IMR-90 (cell line): ENCODE measurements around the gene AKAP9. TPM values are rescaled to one million over a fixed set of nuclear protein-coding genes. Genes with fewer than 3 reads are reported as not detected.

ENCODE experiments used
- ATAC-seq: fragments of 200-7000 bp; cut with Tn5 transposase; 2 replicates; pipeline ENCODE4 v1.9.1; 2020; ENCODE audit warnings: low read depth, mild to moderate bottlenecking, moderate library complexity
- BruUV-seq: library from RNA; stranded (reverse); fragments of 400-500 nt; replicated peaks from 2 replicates; lab custom pipeline; 2021; lab: Mats Ljungman, UMichigan
- CTCF ChIA-PET: fragments of 300-600 bp; formaldehyde crosslinking; extraction: SDS; loops from one replicate; lab custom pipeline; 2021; ENCODE audit warnings: antibody characterized with exemption; lab: Yijun Ruan, JAX
- POLR2A ChIA-PET: fragments of 300-600 bp; sonication (Branson Sonifier 250); formaldehyde crosslinking; loops from one replicate; lab custom pipeline; 2022; ENCODE audit warnings: antibody characterized with exemption; ENCODE audit not compliant: unreplicated experiment; lab: Charles Lee
- DNase-seq: peaks from one replicate; pipeline ENCODE4 v3.0.0; 2013
- H2AFZ ChIP-seq: replicated peaks from 2 replicates; pipeline ENCODE3; 2013; ENCODE audit warnings: low read length, mild to moderate bottlenecking; ENCODE audit not compliant: poor library complexity
- H2AK5ac ChIP-seq: 2 replicates; pipeline ENCODE4 v1.6.1; 2013; ENCODE audit warnings: low read depth, low read length, inconsistent platforms
- H2AK9ac ChIP-seq: replicated peaks from 2 replicates; pipeline ENCODE3; 2013; ENCODE audit warnings: mild to moderate bottlenecking, low read depth, low read length, moderate library complexity; ENCODE audit not compliant: poor library complexity
- H2BK120ac ChIP-seq: 2 replicates; pipeline ENCODE4 v1.6.1; 2013; ENCODE audit warnings: low read depth, low read length, inconsistent platforms
- H2BK15ac ChIP-seq: 3 replicates; pipeline ENCODE4 v1.6.1; 2013; ENCODE audit warnings: low read depth, low read length, inconsistent platforms
- H2BK20ac ChIP-seq: 2 replicates; pipeline ENCODE4 v1.6.1; 2013; ENCODE audit warnings: low read depth, mild to moderate bottlenecking, inconsistent platforms, low read length, moderate library complexity
- H2BK5ac ChIP-seq: 2 replicates; pipeline ENCODE4 v1.6.1; 2013; ENCODE audit warnings: mild to moderate bottlenecking, low read depth, low read length, inconsistent platforms; ENCODE audit not compliant: poor library complexity, severe bottlenecking
- H3K14ac ChIP-seq: replicated peaks from 2 replicates; pipeline ENCODE4 v1.6.1; 2013; ENCODE audit warnings: low read depth, low read length, inconsistent platforms
- H3K18ac ChIP-seq: 2 replicates; pipeline ENCODE4 v1.6.1; 2013; ENCODE audit warnings: low read depth, low read length, control low read depth
- H3K23ac ChIP-seq: 2 replicates; pipeline ENCODE4 v1.6.1; 2013; ENCODE audit warnings: low read depth, low read length, inconsistent platforms
- H3K27ac ChIP-seq: 2 replicates; pipeline ENCODE4 v1.5.1; 2013; ENCODE audit warnings: mild to moderate bottlenecking, control low read depth, low read length; ENCODE audit not compliant: insufficient read depth
- H3K27me3 ChIP-seq: 2 replicates; pipeline ENCODE4 v1.6.1; 2013; ENCODE audit warnings: low read length; ENCODE audit not compliant: control insufficient read depth, insufficient read depth
- H3K36me3 ChIP-seq: 2 replicates; pipeline ENCODE4 v1.6.1; 2013; ENCODE audit warnings: low read length, mixed read lengths; ENCODE audit not compliant: control insufficient read depth, insufficient read depth
- H3K4ac ChIP-seq: 2 replicates; pipeline ENCODE4 v1.6.1; 2013; ENCODE audit warnings: low read depth, low read length, inconsistent platforms
- H3K4me1 ChIP-seq: 2 replicates; pipeline ENCODE4 v1.6.1; 2013; ENCODE audit warnings: low read length, mixed read lengths; ENCODE audit not compliant: control insufficient read depth, insufficient read depth
- H3K4me2 ChIP-seq: 2 replicates; pipeline ENCODE4 v1.6.1; 2013; ENCODE audit warnings: low read depth, mild to moderate bottlenecking, control low read depth, low read length, moderate library complexity
- H3K4me3 ChIP-seq: 2 replicates; pipeline ENCODE4 v1.5.1; 2013; ENCODE audit warnings: low read depth, mild to moderate bottlenecking, control low read depth, low read length, moderate library complexity; ENCODE audit not compliant: insufficient read depth
- H3K56ac ChIP-seq: 2 replicates; pipeline ENCODE4 v1.6.1; 2013; ENCODE audit warnings: low read length, inconsistent platforms; ENCODE audit not compliant: insufficient read depth; ENCODE audit errors: extremely low read depth
- H3K79me1 ChIP-seq, 2 experiments: 2 replicates each; pipeline ENCODE4 v1.6.1; 2013; ENCODE audit warnings: low read length in 2 of 2, inconsistent platforms in 1 of 2, low read depth in 1 of 2
- H3K9ac ChIP-seq: 2 replicates; pipeline ENCODE4 v1.6.1; 2013; ENCODE audit warnings: low read depth, low read length, control low read depth
- H3K9me1 ChIP-seq: 2 replicates; pipeline ENCODE4 v1.6.1; 2013; ENCODE audit warnings: low read length, inconsistent platforms; ENCODE audit not compliant: insufficient read depth
- H3K9me3 ChIP-seq: 2 replicates; pipeline ENCODE4 v1.6.1; 2013; ENCODE audit warnings: low read length; ENCODE audit not compliant: control insufficient read depth, insufficient read depth
- H4K20me1 ChIP-seq: 2 replicates; pipeline ENCODE4 v1.6.1; 2013; ENCODE audit warnings: low read length, inconsistent platforms; ENCODE audit not compliant: insufficient read depth
- H4K5ac ChIP-seq: 2 replicates; pipeline ENCODE4 v1.6.1; 2013; ENCODE audit warnings: mild to moderate bottlenecking, low read depth, low read length, control low read depth
- H4K8ac ChIP-seq, 2 experiments: 2 replicates each; pipeline ENCODE4 v1.6.1; 2013; ENCODE audit warnings: low read depth in 2 of 2, low read length in 2 of 2, control low read depth in 1 of 2, inconsistent platforms in 1 of 2
- H4K91ac ChIP-seq: 2 replicates; pipeline ENCODE4 v1.6.1; 2013; ENCODE audit warnings: low read depth, low read length, inconsistent platforms; ENCODE audit not compliant: insufficient read depth
- BHLHE40 ChIP-seq: fragments of 150-350 bp; IDR thresholded peaks from 2 replicates; pipeline ENCODE4 v1.6.1; 2016; ENCODE audit warnings: mild to moderate bottlenecking, low read depth, low read length
- WGBS, 2 experiments: methylation state at CpG; one replicate each; pipeline versions ENCODE4 v1.1.5 to v1.1.7; 2013; ENCODE audit warnings: missing lambda C conversion rate in 2 of 2; ENCODE audit not compliant: insufficient read length in 1 of 2; ENCODE audit errors: extremely low coverage in 2 of 2; 5-methylcytosine and 5-hydroxymethylcytosine counted together
- dilution Hi-C: fragments of 300-500 bp; cut with HindIII; formaldehyde crosslinking; loops from one replicate; pipeline ENCODE4 v1.14.3; 2018; ENCODE audit warnings: low sequenced_read_pairs; ENCODE audit not compliant: unreplicated experiment
- in situ Hi-C: fragments of 300-500 bp; cut with MboI; formaldehyde crosslinking; loops from 3 replicates; pipeline ENCODE4 v1.14.3; 2019; ENCODE audit warnings: low sequenced_read_pairs, inconsistent platforms, mixed read lengths
- intact Hi-C: fragments of 100-400 bp; cut with micrococcal nuclease; formaldehyde crosslinking; loops from 2 replicates; pipeline ENCODE4 v1.10.0; 2022
- polyA plus RNA-seq, 3 experiments: library from polyadenylated mRNA; depleted of rRNA; stranded (reverse); fragments of >200 nt; gene quantifications; 2 replicates each; pipeline ENCODE4 v1.2.3, GENCODE V29; 2012; ENCODE audit warnings: low replicate concordance in 1 of 3
- total RNA-seq: library from RNA; depleted of rRNA; stranded (reverse); fragments of >200 nt; gene quantifications from 2 replicates; pipeline ENCODE4 v1.2.3, GENCODE V29; 2012

AKAP9 gene
- total and polyA plus RNA-seq, 2 of the 4 experiments (the other 2 are of a cell fraction) = 9.7 to 25.3 TPM

- H2AFZ ChIP-seq = no peak overlapping the region
- no peak overlapping the region for H3K4me2 ChIP-seq
- no peak for DNase-seq
- H2BK15ac ChIP-seq = no peak overlapping the region
- no peaks in the 10 kb centered on the region for H3K79me1 ChIP-seq
- H3K27ac ChIP-seq = no peak overlapping the region
- H2BK5ac ChIP-seq = no peak overlapping the region
- no TSS peak for BruUV-seq
- H4K5ac ChIP-seq = no peak overlapping the region
- H2AK9ac ChIP-seq = no peak overlapping the region
- peak overlapping the region; percentile 82 for H3K23ac ChIP-seq
- no peak overlapping the region for H2BK120ac ChIP-seq
- peaks cover 6% of the 10 kb centered on the region for H3K36me3 ChIP-seq
- H4K8ac ChIP-seq = no peak overlapping the region
- WGBS, 2 experiments = no CpG with 5 or more reads among the region's 2 CpGs
- H2AK5ac ChIP-seq = no peak overlapping the region
- dilution Hi-C loops = no loop called here
- intact Hi-C loops = no loop called here
- no peak overlapping the region for H2BK20ac ChIP-seq
- POLR2A ChIA-PET = no interaction called here
- no peak for ATAC-seq
- no peaks in the 10 kb centered on the region for H3K27me3 ChIP-seq
- no peaks in the 10 kb centered on the region for H3K9me1 ChIP-seq
- no peak overlapping the region for H3K4ac ChIP-seq
- no peaks in the 10 kb centered on the region for H4K20me1 ChIP-seq
- no peaks in the 10 kb centered on the region for H3K4me1 ChIP-seq
- H4K91ac ChIP-seq = no peak overlapping the region
- no peak overlapping the region for H3K14ac ChIP-seq
- H3K56ac ChIP-seq = no peak overlapping the region
- no peak overlapping the region for H3K18ac ChIP-seq
- in situ Hi-C loops = no loop called here
- CTCF ChIA-PET = no interaction called here
- H3K9ac ChIP-seq = no peak overlapping the region
- no peaks in the 10 kb centered on the region for H3K9me3 ChIP-seq
- no peak overlapping the region for H3K4me3 ChIP-seq
- no peak for TF ChIP-seq BHLHE40
Observed at GRCh38 chr7:92064438-92065029, 123.9 kb downstream of the AKAP9 start.
